ENCODE results near the gene PCARE. TPM values are rescaled to one million over a fixed set of nuclear protein-coding genes. Genes with fewer than 3 reads are reported as not detected.

The PCARE gene
- total and polyA plus RNA-seq, 3 donors from 2014 or later, result 0.06 to 1.0 (median 0.76) TPM

- TF ChIP-seq POLR2A (IDR thresholded peaks at IDR 0.05) (no peak), CTCF (IDR thresholded peaks at IDR 0.05) (no peak)
- Histone ChIP-seq H3K36me3 (ENCODE audit: low read depth, missing control alignments) (no peaks in the 10 kb centered on the region), H3K9me3 (no peaks in the 10 kb centered on the region), H3K27ac (no peak overlapping the region), H3K4me3 (no peak overlapping the region), H3K27me3 (no peaks in the 10 kb centered on the region), H3K4me1 (peaks cover 6% of the 10 kb centered on the region)
- DNase-seq, result peak; percentile 60
- WGBS, 2 donors, result 39 to 56% methylated on average over 4 of the region's 4 CpGs
- intact Hi-C loops (cut with DNase I; ENCODE audit: low total_unique reads), result no loop called here
Observed at GRCh38 chr2:29113891-29114321, 39.6 kb upstream of the PCARE start.

- intact Hi-C loops (cut with DNase I; ENCODE audit: low total_unique reads), result no loop called here
Observed at GRCh38 chr2:29113027-29113686, 38.8 kb upstream of the PCARE start.

GRCh38 chr2:29112379-29112778, 38.1 kb upstream of the PCARE start:
- Histone ChIP-seq H3K9me3 (no peaks in the 10 kb centered on the region), H3K27ac (no peak overlapping the region), H3K27me3 (no peaks in the 10 kb centered on the region), H3K4me1 (peaks cover 6% of the 10 kb centered on the region), H3K36me3 (ENCODE audit: low read depth, missing control alignments) (no peaks in the 10 kb centered on the region), H3K4me3 (no peak overlapping the region)
- TF ChIP-seq CTCF (IDR thresholded peaks at IDR 0.05) (no peak), POLR2A (IDR thresholded peaks at IDR 0.05) (no peak)
- no peak for DNase-seq
- intact Hi-C loops (cut with DNase I; ENCODE audit: low total_unique reads), result no loop called here

More at GRCh38 chr2:29113027-29113686, 38.8 kb upstream of the PCARE start:
- DNase-seq, result no peak
- H3K4me1 ChIP-seq, result peaks cover 6% of the 10 kb centered on the region
- H3K9me3 ChIP-seq, result no peaks in the 10 kb centered on the region
- no peaks in the 10 kb centered on the region for H3K27me3 ChIP-seq
- no peak for TF ChIP-seq POLR2A (IDR thresholded peaks at IDR 0.05)
- peak in 1 of 3 experiments; percentile 5 for TF ChIP-seq CTCF (IDR thresholded peaks at IDR 0.05)
- 70 to 79% methylated on average over 5 of the region's 5 CpGs for WGBS, 2 donors
- H3K4me3 ChIP-seq, result no peak overlapping the region
- H3K36me3 ChIP-seq (ENCODE audit: low read depth, missing control alignments), result no peaks in the 10 kb centered on the region
- H3K27ac ChIP-seq, result no peak overlapping the region

- Histone ChIP-seq H3K4me3 (no peak overlapping the region), H3K27me3 (no peaks in the 10 kb centered on the region), H3K4me1 (peaks cover 6% of the 10 kb centered on the region), H3K36me3 (ENCODE audit: low read depth, missing control alignments) (no peaks in the 10 kb centered on the region), H3K9me3 (no peaks in the 10 kb centered on the region), H3K27ac (no peak overlapping the region)
- no peak for TF ChIP-seq POLR2A (IDR thresholded peaks at IDR 0.05)
- no peak for TF ChIP-seq CTCF (IDR thresholded peaks at IDR 0.05)
- DNase-seq, result no peak
- WGBS, 2 donors, result 81 to 82% methylated on average over 4 of the region's 4 CpGs
- intact Hi-C loops (cut with DNase I; ENCODE audit: low total_unique reads), result no loop called here
Observed at GRCh38 chr2:29110916-29111535, 36.7 kb upstream of the PCARE start.

- Histone ChIP-seq H3K9me3 (no peaks in the 10 kb centered on the region), H3K27ac (no peak overlapping the region), H3K4me3 (no peak overlapping the region), H3K4me1 (no peaks in the 10 kb centered on the region), H3K36me3 (ENCODE audit: low read depth, missing control alignments) (no peaks in the 10 kb centered on the region), H3K27me3 (no peaks in the 10 kb centered on the region)
- intact Hi-C loops (cut with DNase I; ENCODE audit: low total_unique reads), result no loop called here
- WGBS, 2 donors, result 91 to 96% methylated on average over 2 of the region's 2 CpGs
- no peak for DNase-seq
- no peak for TF ChIP-seq POLR2A (IDR thresholded peaks at IDR 0.05)
- no peak for TF ChIP-seq CTCF (IDR thresholded peaks at IDR 0.05)
Observed at GRCh38 chr2:29109246-29109645, 34.9 kb upstream of the PCARE start.
